Measurements from ENCODE around the gene SRGAP1.

SRGAP1 gene

GRCh38 chr12:64034901-64035576 lies 190.5 kb downstream of the SRGAP1 start:
- Histone ChIP-seq H3K4me1 (ENCODE audit: control insufficient read depth, insufficient read depth, low read length) (no peaks in the 10 kb centered on the region), H3K4me3 (ENCODE audit: low read length) (no peak overlapping the region)

DNA sequence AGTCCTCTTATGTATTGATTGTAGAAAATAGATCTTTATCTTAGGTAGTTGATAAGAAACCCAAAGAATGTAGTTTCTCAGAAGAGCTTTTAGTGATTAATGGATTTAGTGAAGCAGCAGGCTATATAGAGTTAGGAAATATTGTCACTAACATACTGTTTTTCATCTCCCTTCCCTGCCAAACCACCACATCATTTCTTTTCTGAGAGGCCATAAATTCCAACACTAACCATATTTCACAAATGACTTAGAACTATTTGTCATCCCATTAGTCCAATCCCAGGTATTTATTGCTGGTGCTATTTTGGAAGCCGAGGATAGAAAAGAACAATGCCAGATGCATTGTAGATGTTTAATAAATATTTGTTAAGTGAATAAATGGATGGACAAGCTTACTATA lies 191.9 kb downstream of the SRGAP1 start:
- no peaks in the 10 kb centered on the region for H3K27me3 ChIP-seq (ENCODE audit: control insufficient read depth, insufficient read depth, low read length)
- H3K36me3 ChIP-seq (ENCODE audit: control insufficient read depth, insufficient read depth, low read length) = no peaks in the 10 kb centered on the region
- DNase-seq (ENCODE audit: low read depth, low spot score) = no peak
- no peak overlapping the region for H3K27ac ChIP-seq (ENCODE audit: low read length)
- no peak overlapping the region for H3K4me3 ChIP-seq (ENCODE audit: low read length)
- H3K4me1 ChIP-seq (ENCODE audit: control insufficient read depth, insufficient read depth, low read length) = no peaks in the 10 kb centered on the region
- H3K9me3 ChIP-seq (ENCODE audit: control insufficient read depth, insufficient read depth, low read length) = no peaks in the 10 kb centered on the region
- no CpG with 5 or more reads among the region's 1 CpG for WGBS (ENCODE audit: insufficient coverage, insufficient read length)

More at GRCh38 chr12:64034901-64035576, 190.5 kb downstream of the SRGAP1 start:
- Histone ChIP-seq H3K27me3 (ENCODE audit: control insufficient read depth, insufficient read depth, low read length) (no peaks in the 10 kb centered on the region), H3K36me3 (ENCODE audit: control insufficient read depth, insufficient read depth, low read length) (no peaks in the 10 kb centered on the region), H3K9me3 (ENCODE audit: control insufficient read depth, insufficient read depth, low read length) (no peaks in the 10 kb centered on the region), H3K27ac (ENCODE audit: low read length) (no peak overlapping the region)
- no peak for DNase-seq (ENCODE audit: low read depth, low spot score)

DNA sequence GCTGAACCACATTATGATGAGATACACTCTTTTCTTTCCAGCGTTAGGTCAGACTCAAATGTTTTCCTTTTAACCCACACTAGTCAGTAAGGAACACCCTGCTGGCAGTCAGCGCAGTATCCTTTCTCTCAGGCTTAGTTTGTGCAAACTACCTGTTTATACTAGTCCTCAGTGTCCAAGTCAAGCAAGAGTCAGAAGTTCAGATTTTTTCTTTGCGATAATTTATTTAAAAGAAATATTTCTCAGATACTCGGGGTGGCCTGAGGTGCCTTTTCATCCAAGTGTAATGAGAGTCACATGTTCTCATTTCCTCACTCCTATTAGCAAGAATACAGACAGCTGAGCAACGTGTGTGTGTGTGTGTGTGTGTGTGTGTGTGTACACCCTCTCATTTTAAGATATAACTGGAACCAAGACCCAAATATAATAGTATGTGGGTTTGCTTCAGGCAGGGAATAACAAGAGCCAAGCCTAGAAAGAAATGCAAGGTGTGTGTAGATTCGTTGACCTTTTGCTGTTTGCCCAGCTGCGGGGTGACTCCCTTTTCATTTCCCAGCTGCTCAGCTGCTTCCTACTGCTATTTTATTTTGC lies 194.9 kb downstream of the SRGAP1 start:
- Histone ChIP-seq H3K9me3 (ENCODE audit: control insufficient read depth, insufficient read depth, low read length) (no peaks in the 10 kb centered on the region), H3K4me1 (ENCODE audit: control insufficient read depth, insufficient read depth, low read length) (no peaks in the 10 kb centered on the region), H3K27me3 (ENCODE audit: control insufficient read depth, insufficient read depth, low read length) (no peaks in the 10 kb centered on the region), H3K36me3 (ENCODE audit: control insufficient read depth, insufficient read depth, low read length) (no peaks in the 10 kb centered on the region), H3K4me3 (ENCODE audit: low read length) (no peak overlapping the region), H3K27ac (ENCODE audit: low read length) (no peak overlapping the region)
- no CpG with 5 or more reads among the region's 7 CpGs for WGBS (ENCODE audit: insufficient coverage, insufficient read length)
- no peak for DNase-seq (ENCODE audit: low read depth, low spot score)

DNA sequence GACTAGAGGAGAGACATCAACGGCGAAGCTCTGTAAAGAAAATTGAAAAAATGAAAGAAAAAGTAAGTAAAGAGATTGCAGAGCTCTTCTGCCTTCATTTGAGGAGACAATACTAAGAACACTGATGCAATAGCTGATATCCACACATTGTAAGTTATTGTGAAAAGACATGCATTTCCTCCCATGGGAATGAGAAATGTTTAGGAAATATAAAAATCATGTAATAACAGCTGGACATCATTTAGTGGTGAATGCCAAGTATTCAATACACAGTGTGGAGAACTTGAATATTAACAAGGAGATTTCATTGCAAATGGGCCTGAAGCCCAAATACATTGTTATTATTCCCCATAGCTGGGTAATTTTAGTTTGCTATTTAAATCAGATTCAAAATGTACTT lies 198.4 kb downstream of the SRGAP1 start:
- DNase-seq (ENCODE audit: low read depth, low spot score) = no peak

GRCh38 chr12:64044191-64044590 lies 199.7 kb downstream of the SRGAP1 start:
- no CpG with 5 or more reads among the region's 1 CpG for WGBS (ENCODE audit: insufficient coverage, insufficient read length)
- DNase-seq (ENCODE audit: low read depth, low spot score) = no peak
- no peaks in the 10 kb centered on the region for H3K9me3 ChIP-seq (ENCODE audit: control insufficient read depth, insufficient read depth, low read length)

More for the DNA sequence above, 198.4 kb downstream of the SRGAP1 start:
- H3K4me1 ChIP-seq (ENCODE audit: control insufficient read depth, insufficient read depth, low read length) = no peaks in the 10 kb centered on the region
- no peaks in the 10 kb centered on the region for H3K9me3 ChIP-seq (ENCODE audit: control insufficient read depth, insufficient read depth, low read length)
- H3K36me3 ChIP-seq (ENCODE audit: control insufficient read depth, insufficient read depth, low read length) = no peaks in the 10 kb centered on the region
- H3K27ac ChIP-seq (ENCODE audit: low read length) = no peak overlapping the region
- H3K4me3 ChIP-seq (ENCODE audit: low read length) = no peak overlapping the region
- no peaks in the 10 kb centered on the region for H3K27me3 ChIP-seq (ENCODE audit: control insufficient read depth, insufficient read depth, low read length)
- WGBS (ENCODE audit: insufficient coverage, insufficient read length) = no CpG with 5 or more reads among the region's 2 CpGs

DNA sequence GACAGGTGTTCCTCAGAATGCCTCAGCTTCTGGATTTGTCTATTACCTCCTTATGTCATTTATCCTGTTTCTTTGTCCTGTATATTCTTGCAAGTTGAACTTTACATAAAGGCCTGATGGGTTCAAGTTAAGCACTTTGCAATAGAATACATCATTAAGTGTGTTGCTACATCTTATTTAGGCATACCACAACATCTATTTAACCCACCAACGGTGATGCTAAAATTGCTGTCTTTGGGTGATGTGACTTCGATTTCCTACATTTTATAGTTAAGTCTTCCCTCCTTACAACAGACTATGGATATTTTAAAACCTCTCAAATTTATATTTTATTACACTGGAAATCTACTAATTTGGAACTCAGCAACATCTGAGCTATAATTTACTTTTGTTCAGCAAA lies 206.6 kb downstream of the SRGAP1 start:
- no CpG with 5 or more reads among the region's 2 CpGs for WGBS (ENCODE audit: insufficient coverage, insufficient read length)
- no peak for DNase-seq (ENCODE audit: low read depth, low spot score)
- no peaks in the 10 kb centered on the region for H3K4me1 ChIP-seq (ENCODE audit: control insufficient read depth, insufficient read depth, low read length)
- no peak overlapping the region for H3K4me3 ChIP-seq (ENCODE audit: low read length)
- H3K36me3 ChIP-seq (ENCODE audit: control insufficient read depth, insufficient read depth, low read length) = no peaks in the 10 kb centered on the region
- no peak overlapping the region for H3K27ac ChIP-seq (ENCODE audit: low read length)
- no peaks in the 10 kb centered on the region for H3K9me3 ChIP-seq (ENCODE audit: control insufficient read depth, insufficient read depth, low read length)
- no peaks in the 10 kb centered on the region for H3K27me3 ChIP-seq (ENCODE audit: control insufficient read depth, insufficient read depth, low read length)

More at GRCh38 chr12:64044191-64044590, 199.7 kb downstream of the SRGAP1 start:
- no peaks in the 10 kb centered on the region for H3K27me3 ChIP-seq (ENCODE audit: control insufficient read depth, insufficient read depth, low read length)
- H3K4me1 ChIP-seq (ENCODE audit: control insufficient read depth, insufficient read depth, low read length) = no peaks in the 10 kb centered on the region
- H3K4me3 ChIP-seq (ENCODE audit: low read length) = no peak overlapping the region
- no peaks in the 10 kb centered on the region for H3K36me3 ChIP-seq (ENCODE audit: control insufficient read depth, insufficient read depth, low read length)
- H3K27ac ChIP-seq (ENCODE audit: low read length) = no peak overlapping the region

DNA sequence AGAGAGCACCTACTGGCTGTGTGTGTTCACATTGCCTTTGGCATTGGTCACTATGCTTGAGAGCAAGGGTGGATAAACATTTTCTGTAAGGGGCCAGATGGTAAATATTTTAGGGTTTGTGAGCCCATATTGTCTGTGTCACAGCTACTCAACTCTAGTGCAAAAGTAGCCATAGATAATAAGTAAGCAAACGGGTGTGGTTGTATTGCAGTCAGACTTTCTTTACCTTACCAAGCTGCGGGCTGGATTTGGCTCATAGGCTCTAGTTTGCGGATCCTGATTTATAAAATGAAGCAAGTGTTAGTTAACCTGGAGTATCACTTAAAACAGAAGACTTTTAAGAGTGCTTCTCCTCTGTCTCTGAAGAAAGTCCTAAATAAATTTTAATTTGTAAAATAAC lies 208.6 kb downstream of the SRGAP1 start:
- H3K9me3 ChIP-seq (ENCODE audit: control insufficient read depth, insufficient read depth, low read length) = no peaks in the 10 kb centered on the region
- no peak for DNase-seq (ENCODE audit: low read depth, low spot score)
- H3K27me3 ChIP-seq (ENCODE audit: control insufficient read depth, insufficient read depth, low read length) = no peaks in the 10 kb centered on the region
- H3K36me3 ChIP-seq (ENCODE audit: control insufficient read depth, insufficient read depth, low read length) = no peaks in the 10 kb centered on the region
- WGBS (ENCODE audit: insufficient coverage, insufficient read length) = no CpG with 5 or more reads among the region's 3 CpGs
- H3K27ac ChIP-seq (ENCODE audit: low read length) = no peak overlapping the region
- no peaks in the 10 kb centered on the region for H3K4me1 ChIP-seq (ENCODE audit: control insufficient read depth, insufficient read depth, low read length)
- no peak overlapping the region for H3K4me3 ChIP-seq (ENCODE audit: low read length)

DNA sequence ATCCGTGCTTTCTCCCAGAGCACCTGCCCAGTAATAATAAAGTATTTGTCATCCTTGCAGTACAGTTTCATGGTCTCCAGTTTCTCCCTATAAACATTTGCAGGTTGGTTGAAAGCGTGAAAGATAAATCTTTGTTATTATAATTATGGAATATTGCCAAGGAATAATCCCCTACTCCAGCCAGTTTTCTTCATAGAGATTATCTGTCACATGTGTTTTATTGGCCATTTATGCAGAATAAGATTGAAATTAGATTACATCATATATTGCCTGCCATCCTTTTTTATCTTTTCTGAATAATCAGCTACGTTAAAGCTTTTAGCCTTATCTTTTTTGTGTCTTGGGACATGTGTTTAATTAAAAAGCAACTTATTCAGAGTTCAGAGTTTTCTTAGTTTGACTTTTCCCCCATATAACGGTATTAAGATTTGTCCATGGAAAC lies 209.6 kb downstream of the SRGAP1 start:
- Histone ChIP-seq H3K9me3 (ENCODE audit: control insufficient read depth, insufficient read depth, low read length) (no peaks in the 10 kb centered on the region), H3K27me3 (ENCODE audit: control insufficient read depth, insufficient read depth, low read length) (no peaks in the 10 kb centered on the region), H3K4me3 (ENCODE audit: low read length) (no peak overlapping the region), H3K36me3 (ENCODE audit: control insufficient read depth, insufficient read depth, low read length) (no peaks in the 10 kb centered on the region), H3K4me1 (ENCODE audit: control insufficient read depth, insufficient read depth, low read length) (no peaks in the 10 kb centered on the region), H3K27ac (ENCODE audit: low read length) (no peak overlapping the region)
- DNase-seq (ENCODE audit: low read depth, low spot score) = no peak
- WGBS (ENCODE audit: insufficient coverage, insufficient read length) = no CpG with 5 or more reads among the region's 4 CpGs

- no peaks in the 10 kb centered on the region for H3K4me1 ChIP-seq (ENCODE audit: control insufficient read depth, insufficient read depth, low read length)
- no peak overlapping the region for H3K27ac ChIP-seq (ENCODE audit: low read length)
- no peak overlapping the region for H3K4me3 ChIP-seq (ENCODE audit: low read length)
- no peaks in the 10 kb centered on the region for H3K27me3 ChIP-seq (ENCODE audit: control insufficient read depth, insufficient read depth, low read length)
- WGBS (ENCODE audit: insufficient coverage, insufficient read length) = no CpG with 5 or more reads among the region's 1 CpG
- H3K36me3 ChIP-seq (ENCODE audit: control insufficient read depth, insufficient read depth, low read length) = no peaks in the 10 kb centered on the region
- H3K9me3 ChIP-seq (ENCODE audit: control insufficient read depth, insufficient read depth, low read length) = no peaks in the 10 kb centered on the region
- DNase-seq (ENCODE audit: low read depth, low spot score) = no peak
These were observed 212.2 kb downstream of the SRGAP1 start for GRCh38 chr12:64056741-64057140.

- no peak overlapping the region for H3K4me3 ChIP-seq (ENCODE audit: low read length)
- H3K27me3 ChIP-seq (ENCODE audit: control insufficient read depth, insufficient read depth, low read length) = no peaks in the 10 kb centered on the region
- no CpG with 5 or more reads among the region's 3 CpGs for WGBS (ENCODE audit: insufficient coverage, insufficient read length)
- H3K36me3 ChIP-seq (ENCODE audit: control insufficient read depth, insufficient read depth, low read length) = no peaks in the 10 kb centered on the region
- H3K4me1 ChIP-seq (ENCODE audit: control insufficient read depth, insufficient read depth, low read length) = no peaks in the 10 kb centered on the region
- no peak for DNase-seq (ENCODE audit: low read depth, low spot score)
- no peaks in the 10 kb centered on the region for H3K9me3 ChIP-seq (ENCODE audit: control insufficient read depth, insufficient read depth, low read length)
- no peak overlapping the region for H3K27ac ChIP-seq (ENCODE audit: low read length)
These were observed 213.2 kb downstream of the SRGAP1 start for GRCh38 chr12:64057706-64058105.
